COLO668 (cell line): ENCODE results near the gene ANKIB1.

Experiments used
- DNase-seq: peaks from one replicate; lab custom pipeline; 2025; ENCODE audit not compliant: unreplicated experiment; lab: John Stamatoyannopoulos, UW

The ANKIB1 gene

DNA sequence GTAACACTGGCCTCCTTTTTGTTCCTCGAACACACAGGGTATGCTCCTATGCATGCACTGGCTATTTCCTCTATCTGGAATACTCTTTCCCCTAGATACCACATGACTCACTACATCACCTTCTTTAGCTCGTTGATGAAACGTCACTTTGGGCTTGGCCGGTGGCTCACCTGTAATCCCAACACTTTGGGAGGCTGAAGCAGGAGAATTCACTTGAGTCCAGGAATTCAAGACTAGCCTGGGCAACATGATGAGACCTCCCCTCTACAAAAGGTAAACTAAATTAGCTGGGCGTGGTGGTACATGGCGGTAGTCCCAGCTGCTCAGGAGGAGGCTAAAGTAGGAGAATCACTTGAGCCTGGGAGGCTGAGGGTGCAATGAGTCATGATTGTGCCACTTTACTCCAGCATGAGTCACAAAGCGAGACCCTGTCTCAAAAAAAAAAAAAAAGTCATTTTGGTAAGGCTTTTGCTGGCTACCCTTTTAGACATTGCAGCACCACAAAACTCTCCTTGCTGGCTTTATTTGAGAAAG lies 14.5 kb downstream of the ANKIB1 start:
- no peak for DNase-seq

GRCh38 chr7:92266415-92267241 lies 20.9 kb downstream of the ANKIB1 start:
- no peak for DNase-seq

GRCh38 chr7:92268921-92269320 lies 23.1 kb downstream of the ANKIB1 start:
- no peak for DNase-seq

DNA sequence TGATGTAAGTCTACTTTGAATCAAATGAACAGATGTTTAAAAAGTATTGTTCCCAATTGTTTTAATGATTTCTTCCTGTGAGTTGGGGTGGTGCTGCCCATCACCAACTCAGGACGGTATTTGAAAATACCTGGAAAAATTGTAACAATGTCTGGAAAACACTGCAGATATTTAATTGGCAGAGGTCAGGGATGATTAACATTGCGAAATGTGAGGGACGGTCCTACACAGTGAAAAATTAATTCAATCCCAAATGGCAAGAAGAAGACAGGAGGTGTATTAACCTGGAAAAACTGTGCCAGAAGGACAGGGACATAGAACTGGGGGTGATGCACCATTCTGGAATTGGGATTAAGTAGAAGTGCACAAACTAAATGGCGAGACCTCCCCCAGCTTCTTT lies 29.6 kb downstream of the ANKIB1 start:
- DNase-seq, result no peak

- no peak for DNase-seq
These were observed 30.7 kb downstream of the ANKIB1 start for GRCh38 chr7:92276460-92276864.

DNA sequence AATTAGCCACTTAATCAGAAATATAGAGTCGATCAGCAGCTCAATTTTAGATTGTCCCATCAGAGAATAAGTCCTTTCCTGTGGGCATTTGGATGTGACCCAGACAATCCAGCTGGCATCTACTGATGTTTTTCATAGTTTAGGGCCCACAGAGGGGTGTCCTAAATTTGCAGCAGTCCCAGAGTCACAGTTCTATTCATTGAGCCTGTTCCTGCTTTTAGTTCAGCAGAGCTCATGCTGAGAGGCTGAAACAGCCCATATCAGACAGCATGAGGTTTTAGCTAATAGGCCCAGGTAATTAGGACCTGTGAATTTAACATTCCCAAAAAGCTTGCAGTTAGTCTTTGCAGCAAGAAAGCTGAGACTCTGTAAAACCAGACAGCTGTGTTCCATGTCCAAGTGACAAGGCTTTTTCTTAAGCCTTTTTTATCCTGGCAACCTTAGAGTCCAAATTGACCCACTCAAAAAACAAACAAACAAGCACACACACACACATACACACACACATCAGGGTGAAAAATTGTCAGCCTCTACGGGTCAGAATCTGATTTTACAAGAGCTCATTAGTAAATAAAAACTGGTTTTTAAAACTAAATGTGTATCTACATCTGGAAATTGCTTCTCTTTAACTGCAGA lies 33.7 kb downstream of the ANKIB1 start:
- DNase-seq, result no peak

- DNase-seq, result no peak
These were observed 35.3 kb downstream of the ANKIB1 start for GRCh38 chr7:92281031-92281430.

GRCh38 chr7:92282221-92282814 lies 36.5 kb downstream of the ANKIB1 start:
- no peak for DNase-seq

- no peak for DNase-seq
These were observed 37.2 kb downstream of the ANKIB1 start for GRCh38 chr7:92282930-92283329.

- no peak for DNase-seq
These were observed 43.5 kb downstream of the ANKIB1 start for GRCh38 chr7:92289321-92289720.

GRCh38 chr7:92292981-92293380 lies 47.2 kb downstream of the ANKIB1 start:
- DNase-seq, result no peak

- DNase-seq, result no peak
These were observed 48.3 kb downstream of the ANKIB1 start for GRCh38 chr7:92293896-92294590.

DNA sequence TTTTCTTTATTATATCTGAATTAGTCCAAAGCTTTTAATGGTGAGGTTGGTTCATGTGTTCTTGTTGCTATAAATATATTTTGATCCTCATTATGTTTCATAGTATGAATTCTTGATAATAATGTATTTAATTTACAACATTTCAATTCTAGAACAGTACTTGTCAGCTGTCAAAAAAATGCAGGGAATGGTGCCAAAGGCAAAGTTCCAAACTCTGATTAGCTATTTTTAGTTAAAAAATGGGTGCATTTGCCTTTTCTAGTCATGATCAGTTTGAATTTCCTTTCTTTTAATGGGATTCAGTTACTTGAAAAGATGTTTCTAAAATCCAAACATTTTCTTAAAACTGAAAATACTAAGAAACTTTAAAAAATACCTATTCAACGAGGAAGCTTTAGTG lies 49.6 kb downstream of the ANKIB1 start:
- no peak for DNase-seq

- DNase-seq, result no peak
These were observed 50.5 kb downstream of the ANKIB1 start for GRCh38 chr7:92296235-92296634.

GRCh38 chr7:92296880-92297445 lies 51.2 kb downstream of the ANKIB1 start:
- no peak for DNase-seq

- DNase-seq, result no peak
These were observed 52.0 kb downstream of the ANKIB1 start for GRCh38 chr7:92297736-92298135.

- no peak for DNase-seq
These were observed 58.0 kb downstream of the ANKIB1 start for GRCh38 chr7:92303761-92304160.

- no peak for DNase-seq
These were observed 58.7 kb downstream of the ANKIB1 start for GRCh38 chr7:92304406-92304893.

GRCh38 chr7:92306153-92306552 lies 60.4 kb downstream of the ANKIB1 start:
- DNase-seq, result no peak

- DNase-seq, result no peak
These were observed 67.3 kb downstream of the ANKIB1 start for GRCh38 chr7:92313055-92313454.

DNA sequence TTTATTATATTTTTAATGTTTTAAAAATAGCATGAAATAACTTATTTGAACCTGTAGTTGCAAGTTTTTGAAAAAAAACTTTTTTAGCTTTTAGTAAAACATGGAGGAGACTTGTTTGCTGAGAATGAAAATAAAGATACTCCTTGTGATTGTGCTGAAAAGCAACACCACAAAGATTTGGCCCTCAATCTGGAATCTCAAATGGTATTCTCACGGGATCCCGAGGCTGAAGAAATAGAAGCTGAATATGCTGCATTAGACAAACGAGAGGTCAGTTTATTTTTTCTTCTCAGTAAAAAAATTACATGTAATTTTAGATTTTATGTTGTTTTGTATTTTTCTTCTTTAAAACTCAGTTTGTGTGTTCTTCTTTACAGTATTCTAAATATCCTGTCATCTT lies 73.5 kb downstream of the ANKIB1 start:
- DNase-seq, result no peak
